HepG2 (cell line): ENCODE data around the gene ZMIZ2. TPM values are rescaled to one million over a fixed set of nuclear protein-coding genes. Genes with fewer than 3 reads are reported as not detected.

Experiments
- AHDC1 ChIP-seq: sonication (generic); formaldehyde crosslinking; IDR thresholded peaks from 2 replicates; pipeline ENCODE4 v1.5.1; 2020; ENCODE audit warnings: mild to moderate bottlenecking, missing genetic modification reagents, borderline replicate concordance
- BCL6 ChIP-seq: IDR thresholded peaks from 2 replicates; pipeline ENCODE4 v1.6.1; 2016; ENCODE audit warnings: missing genetic modification reagents, missing compliant biosample characterization
- GATAD2A ChIP-seq: IDR thresholded peaks from 2 replicates; pipeline ENCODE4 v1.6.1; 2016
- HOXA3 ChIP-seq: sonication (generic); formaldehyde crosslinking; IDR thresholded peaks from 2 replicates; pipeline ENCODE4 v1.5.0; 2020; ENCODE audit warnings: missing genetic modification reagents
- SNAPC4 ChIP-seq: sonication (generic); formaldehyde crosslinking; IDR thresholded peaks from 2 replicates; pipeline ENCODE4 v1.4.0; 2020; ENCODE audit warnings: mild to moderate bottlenecking, missing genetic modification reagents
- ZFP1 ChIP-seq: IDR thresholded peaks from 2 replicates; pipeline ENCODE4 v1.6.1; 2016
- ZNF160 ChIP-seq: sonication (generic); formaldehyde crosslinking; IDR thresholded peaks from 2 replicates; pipeline ENCODE4 v1.8.0; 2022; ENCODE audit warnings: mild to moderate bottlenecking, inconsistent platforms, missing genetic modification reagents
- ZNF253 ChIP-seq: sonication (generic); formaldehyde crosslinking; IDR thresholded peaks from 2 replicates; pipeline ENCODE4 v1.8.0; 2022; ENCODE audit warnings: mild to moderate bottlenecking, missing genetic modification reagents, borderline replicate concordance
- ZNF576 ChIP-seq: sonication (generic); formaldehyde crosslinking; IDR thresholded peaks from 2 replicates; pipeline ENCODE4 v1.4.0; 2020; ENCODE audit warnings: mild to moderate bottlenecking, missing genetic modification reagents
- polyA plus RNA-seq, 8 experiments: library from polyadenylated mRNA; depleted of rRNA in 3 of 8; stranded (reverse) in 7 of 8; unstranded in 1 of 8; fragments of >200 nt; fragmentation: Illumina TruSeq in 4 of 8; extraction: Trizol in 4 of 8; gene quantifications; 2 replicates each; pipeline versions ENCODE4 v1.2.1 to v1.2.3, GENCODE V29; 2011 to 2016; ENCODE audit warnings: low read depth in 4 of 8, missing spikeins in 1 of 8, mixed read lengths in 1 of 8; ENCODE audit not compliant: insufficient read depth in 1 of 8
- total RNA-seq, 5 experiments: library from RNA; depleted of rRNA; stranded (reverse); fragments of >200 nt; fragmentation: Illumina TruSeq; extraction: Trizol; gene quantifications; 2 replicates each; pipeline ENCODE4 v1.2.3, GENCODE V29; 2016; ENCODE audit warnings: low read depth in 1 of 5
- TF ChIP-seq, protein P1 (sequence below): sonication (generic); formaldehyde crosslinking; IDR thresholded peaks from 2 replicates; pipeline ENCODE4 v1.4.0; 2020; ENCODE audit warnings: missing genetic modification reagents, borderline replicate concordance

The ZMIZ2 gene
- total and polyA plus RNA-seq, 2 of the 13 experiments (the other 11 are each of a cell fraction or from before 2014, with no cell fraction given), result 4.9 to 7.9 TPM

DNA sequence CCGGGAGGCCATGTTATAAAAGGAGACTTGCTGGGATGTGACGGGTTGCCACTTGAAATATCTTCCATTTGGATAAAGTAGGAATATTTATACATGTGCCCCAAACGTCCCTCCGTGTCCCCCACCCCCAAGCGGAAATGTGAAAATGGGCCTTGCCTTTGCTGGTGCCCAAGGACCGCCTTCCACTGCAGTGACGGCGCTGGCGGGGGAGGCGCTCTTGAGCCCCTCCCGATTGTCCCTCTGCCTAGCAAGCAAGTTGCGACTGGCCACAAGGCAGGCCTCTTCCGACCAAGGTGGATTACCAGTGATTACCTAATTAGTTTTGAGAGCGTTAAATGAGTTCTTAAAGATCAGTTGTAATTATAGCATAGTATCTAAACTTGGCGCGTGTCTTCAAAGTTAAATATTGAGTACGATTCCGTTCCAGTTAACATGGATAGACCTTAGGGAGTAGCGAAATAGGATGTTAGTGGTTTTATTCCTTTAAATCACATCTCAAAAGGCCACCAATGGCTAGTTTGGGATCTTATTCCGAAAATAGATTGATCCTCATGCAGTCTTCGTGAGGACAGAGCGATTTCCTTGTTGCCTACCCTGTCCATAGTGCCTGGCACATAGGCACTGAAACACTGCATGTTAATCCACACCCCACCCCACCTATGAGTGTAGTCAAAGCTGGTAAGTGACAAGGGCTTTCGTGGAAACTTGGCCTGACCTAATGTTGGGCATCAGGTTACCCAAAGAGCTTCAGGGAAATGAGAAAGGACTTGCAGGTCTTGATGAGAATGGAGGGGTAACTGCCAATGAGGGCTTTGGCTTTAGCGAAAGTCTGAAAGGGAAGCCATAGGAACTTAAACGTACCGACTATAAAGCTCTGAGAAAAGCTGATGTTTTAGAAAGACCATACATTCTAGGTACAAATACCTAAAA, 48.9 kb downstream of the ZMIZ2 start (continued):
- no peak for TF ChIP-seq AHDC1 (CRISPR knock-in tag)
- TF ChIP-seq SNAPC4 (CRISPR knock-in tag), result no peak
- no peak for TF ChIP-seq BCL6 (CRISPR knock-in tag)
- TF ChIP-seq ZNF160, result no peak
- peak; percentile 66 for TF ChIP-seq GATAD2A (CRISPR knock-in tag)
- no peak; the same call in 1 of the 2 replicates for TF ChIP-seq HOXA3
- TF ChIP-seq ZFP1, result no peak
- TF ChIP-seq, protein P1, sequence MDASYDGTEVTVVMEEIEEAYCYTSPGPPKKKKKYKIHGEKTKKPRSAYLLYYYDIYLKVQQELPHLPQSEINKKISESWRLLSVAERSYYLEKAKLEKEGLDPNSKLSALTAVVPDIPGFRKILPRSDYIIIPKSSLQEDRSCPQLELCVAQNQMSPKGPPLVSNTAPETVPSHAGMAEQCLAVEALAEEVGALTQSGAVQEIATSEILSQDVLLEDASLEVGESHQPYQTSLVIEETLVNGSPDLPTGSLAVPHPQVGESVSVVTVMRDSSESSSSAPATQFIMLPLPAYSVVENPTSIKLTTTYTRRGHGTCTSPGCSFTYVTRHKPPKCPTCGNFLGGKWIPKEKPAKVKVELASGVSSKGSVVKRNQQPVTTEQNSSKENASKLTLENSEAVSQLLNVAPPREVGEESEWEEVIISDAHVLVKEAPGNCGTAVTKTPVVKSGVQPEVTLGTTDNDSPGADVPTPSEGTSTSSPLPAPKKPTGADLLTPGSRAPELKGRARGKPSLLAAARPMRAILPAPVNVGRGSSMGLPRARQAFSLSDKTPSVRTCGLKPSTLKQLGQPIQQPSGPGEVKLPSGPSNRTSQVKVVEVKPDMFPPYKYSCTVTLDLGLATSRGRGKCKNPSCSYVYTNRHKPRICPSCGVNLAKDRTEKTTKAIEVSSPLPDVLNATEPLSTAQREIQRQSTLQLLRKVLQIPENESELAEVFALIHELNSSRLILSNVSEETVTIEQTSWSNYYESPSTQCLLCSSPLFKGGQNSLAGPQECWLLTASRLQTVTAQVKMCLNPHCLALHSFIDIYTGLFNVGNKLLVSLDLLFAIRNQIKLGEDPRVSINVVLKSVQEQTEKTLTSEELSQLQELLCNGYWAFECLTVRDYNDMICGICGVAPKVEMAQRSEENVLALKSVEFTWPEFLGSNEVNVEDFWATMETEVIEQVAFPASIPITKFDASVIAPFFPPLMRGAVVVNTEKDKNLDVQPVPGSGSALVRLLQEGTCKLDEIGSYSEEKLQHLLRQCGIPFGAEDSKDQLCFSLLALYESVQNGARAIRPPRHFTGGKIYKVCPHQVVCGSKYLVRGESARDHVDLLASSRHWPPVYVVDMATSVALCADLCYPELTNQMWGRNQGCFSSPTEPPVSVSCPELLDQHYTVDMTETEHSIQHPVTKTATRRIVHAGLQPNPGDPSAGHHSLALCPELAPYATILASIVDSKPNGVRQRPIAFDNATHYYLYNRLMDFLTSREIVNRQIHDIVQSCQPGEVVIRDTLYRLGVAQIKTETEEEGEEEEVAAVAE, result peak; percentile 58; the same call in 1 of the 2 replicates
- no peak for TF ChIP-seq ZNF576 (CRISPR knock-in tag)
- TF ChIP-seq ZNF253 (CRISPR knock-in tag), result no peak
